Measurements from ENCODE around the gene PNMA8A.

GRCh38 chr19:46426035-46426505 is 45.3 kb downstream of the PNMA8A start:
- TF ChIP-seq CTCF (conservative IDR thresholded peaks at IDR 0.05; ENCODE audit: low read length) (no peak), EZH2phosphoT487 (IDR thresholded peaks at IDR 0.05; ENCODE audit: borderline replicate concordance, low read depth, low read length) (no peak)
